ENCODE results near the gene APLP2. TPM values are rescaled to one million over a fixed set of nuclear protein-coding genes. Genes with fewer than 3 reads are reported as not detected.
"Not testable (repeated sequence)": the region's sequence is repeated elsewhere in the genome, so short reads cannot be mapped to it uniquely, and the experiment has no call there.

APLP2 gene
- total RNA-seq, 2 donors from 2014 or later = 493 to 557 TPM

DNA sequence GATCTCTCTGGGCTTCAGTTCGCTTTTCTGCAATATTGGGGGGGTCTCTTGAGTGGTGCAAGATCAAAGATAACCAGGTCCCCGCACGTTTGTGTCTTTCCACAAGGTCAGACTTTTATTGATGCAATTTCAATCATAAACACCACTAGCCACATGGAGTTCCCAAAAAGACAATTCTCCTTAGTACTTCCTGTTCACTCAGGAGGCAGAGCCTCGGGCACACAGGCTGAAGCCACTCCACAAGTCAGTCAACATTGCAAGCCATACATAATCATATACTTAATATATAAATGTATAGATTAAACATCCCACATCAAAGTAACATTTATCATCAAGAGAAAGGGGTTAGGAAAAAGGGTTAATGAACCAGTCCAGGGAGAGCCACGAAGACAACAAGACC lies 101.8 kb downstream of the APLP2 start:
- H3K36me3 ChIP-seq = no peaks in the 10 kb centered on the region
- H3K9me3 ChIP-seq = peaks cover 5% of the 10 kb centered on the region
- ATAC-seq (ENCODE audit: insufficient number of reproducible peaks, low FRiP score, low read depth) (no peak), DNase-seq (ENCODE audit: low spot score) (no peak)
- no peak overlapping the region for H3K27ac ChIP-seq
- TF ChIP-seq, protein P1, sequence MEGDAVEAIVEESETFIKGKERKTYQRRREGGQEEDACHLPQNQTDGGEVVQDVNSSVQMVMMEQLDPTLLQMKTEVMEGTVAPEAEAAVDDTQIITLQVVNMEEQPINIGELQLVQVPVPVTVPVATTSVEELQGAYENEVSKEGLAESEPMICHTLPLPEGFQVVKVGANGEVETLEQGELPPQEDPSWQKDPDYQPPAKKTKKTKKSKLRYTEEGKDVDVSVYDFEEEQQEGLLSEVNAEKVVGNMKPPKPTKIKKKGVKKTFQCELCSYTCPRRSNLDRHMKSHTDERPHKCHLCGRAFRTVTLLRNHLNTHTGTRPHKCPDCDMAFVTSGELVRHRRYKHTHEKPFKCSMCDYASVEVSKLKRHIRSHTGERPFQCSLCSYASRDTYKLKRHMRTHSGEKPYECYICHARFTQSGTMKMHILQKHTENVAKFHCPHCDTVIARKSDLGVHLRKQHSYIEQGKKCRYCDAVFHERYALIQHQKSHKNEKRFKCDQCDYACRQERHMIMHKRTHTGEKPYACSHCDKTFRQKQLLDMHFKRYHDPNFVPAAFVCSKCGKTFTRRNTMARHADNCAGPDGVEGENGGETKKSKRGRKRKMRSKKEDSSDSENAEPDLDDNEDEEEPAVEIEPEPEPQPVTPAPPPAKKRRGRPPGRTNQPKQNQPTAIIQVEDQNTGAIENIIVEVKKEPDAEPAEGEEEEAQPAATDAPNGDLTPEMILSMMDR (IDR thresholded peaks at IDR 0.05) = no peak
- H3K27me3 ChIP-seq (replicated peaks; ENCODE audit: insufficient read depth) = no peaks in the 10 kb centered on the region
- no peak overlapping the region for H3K4me3 ChIP-seq
- H3K4me1 ChIP-seq (ENCODE audit: control insufficient read depth in 1 of 2, low read depth in 2 of 2) = no peaks in the 10 kb centered on the region

DNA sequence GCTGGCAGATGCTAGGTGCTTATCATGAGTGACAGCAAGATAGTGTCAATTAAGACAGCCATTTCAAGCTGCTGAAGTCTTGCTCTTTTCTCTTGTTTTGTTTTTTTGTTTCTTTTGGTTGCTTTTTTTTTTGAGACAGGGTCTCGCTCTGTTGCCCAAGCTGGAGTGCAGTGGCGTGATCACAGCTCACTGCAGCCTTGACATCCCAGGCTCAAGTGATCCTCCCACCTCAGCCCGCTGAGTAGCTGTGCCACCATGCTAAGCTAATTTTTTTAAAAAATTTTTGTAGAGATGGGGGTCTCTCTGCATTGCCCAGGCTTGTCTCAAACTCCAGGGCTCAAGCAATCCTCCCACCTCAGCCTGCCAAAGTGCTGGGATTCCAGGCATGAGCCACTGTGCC lies 102.3 kb downstream of the APLP2 start:
- not testable (repeated sequence) for H3K4me1 ChIP-seq (ENCODE audit: control insufficient read depth in 1 of 2, low read depth in 2 of 2); H3K9me3 ChIP-seq; DNase-seq (ENCODE audit: low spot score); ATAC-seq (ENCODE audit: insufficient number of reproducible peaks, low FRiP score, low read depth); H3K36me3 ChIP-seq; H3K27me3 ChIP-seq (replicated peaks; ENCODE audit: insufficient read depth); H3K4me3 ChIP-seq; H3K27ac ChIP-seq

DNA sequence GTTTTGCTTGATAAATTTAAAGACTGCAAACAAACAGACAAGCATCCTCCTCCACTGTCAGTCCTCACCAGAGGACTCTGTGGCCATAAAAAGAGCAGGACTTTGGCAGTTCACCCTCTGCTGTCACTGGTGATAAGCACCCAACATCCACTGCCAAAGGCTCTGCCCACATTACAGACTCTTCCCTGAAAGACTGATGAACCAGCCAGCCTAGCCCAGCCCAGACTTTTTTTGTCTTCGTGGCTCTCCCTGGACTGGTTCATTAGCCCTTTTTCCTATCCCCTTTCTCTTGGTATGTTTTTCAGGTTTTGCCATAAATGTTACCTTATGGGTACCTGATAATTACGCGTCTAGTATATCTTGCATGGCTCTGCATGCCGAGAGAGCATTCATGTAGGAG lies 104.9 kb downstream of the APLP2 start:
- Histone ChIP-seq H3K36me3 (no peaks in the 10 kb centered on the region), H3K9me3 (peaks cover 5% of the 10 kb centered on the region), H3K4me3 (no peak overlapping the region), H3K4me1 (ENCODE audit: control insufficient read depth in 1 of 2, low read depth in 2 of 2) (no peaks in the 10 kb centered on the region), H3K27me3 (replicated peaks; ENCODE audit: insufficient read depth) (no peaks in the 10 kb centered on the region), H3K27ac (no peak overlapping the region)
- TF ChIP-seq, protein P1 (IDR thresholded peaks at IDR 0.05) = no peak
- ATAC-seq (ENCODE audit: insufficient number of reproducible peaks, low FRiP score, low read depth) = no peak
- DNase-seq (ENCODE audit: low spot score) = no peak

DNA sequence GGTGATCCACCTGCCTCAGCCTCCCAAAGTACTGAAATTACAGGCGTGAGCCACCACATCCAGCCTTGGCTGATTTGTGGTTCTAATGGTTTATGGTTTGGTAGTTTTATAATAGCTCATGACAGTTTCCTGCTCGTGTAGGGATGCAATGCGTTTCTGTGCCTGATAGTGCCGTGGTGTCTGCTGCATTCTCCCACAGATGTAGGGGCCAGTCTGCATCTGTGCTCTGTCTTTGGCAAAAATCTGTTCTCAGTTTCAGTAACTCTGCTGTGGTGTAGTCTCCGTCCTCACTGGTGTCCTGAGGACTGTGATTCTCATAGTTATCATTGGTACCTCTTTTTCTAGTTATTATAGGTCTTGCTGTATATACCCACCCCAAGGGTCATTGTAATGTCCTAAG lies 106.2 kb downstream of the APLP2 start:
- Histone ChIP-seq H3K4me1 (ENCODE audit: control insufficient read depth in 1 of 2, low read depth in 2 of 2) (no peaks in the 10 kb centered on the region), H3K27me3 (replicated peaks; ENCODE audit: insufficient read depth) (no peaks in the 10 kb centered on the region), H3K9me3 (peaks cover 5% of the 10 kb centered on the region), H3K4me3 (no peak overlapping the region), H3K27ac (no peak overlapping the region), H3K36me3 (no peaks in the 10 kb centered on the region)
- ATAC-seq (ENCODE audit: insufficient number of reproducible peaks, low FRiP score, low read depth) = no peak
- TF ChIP-seq, protein P1 (IDR thresholded peaks at IDR 0.05) = no peak
- no peak for DNase-seq (ENCODE audit: low spot score)

DNA sequence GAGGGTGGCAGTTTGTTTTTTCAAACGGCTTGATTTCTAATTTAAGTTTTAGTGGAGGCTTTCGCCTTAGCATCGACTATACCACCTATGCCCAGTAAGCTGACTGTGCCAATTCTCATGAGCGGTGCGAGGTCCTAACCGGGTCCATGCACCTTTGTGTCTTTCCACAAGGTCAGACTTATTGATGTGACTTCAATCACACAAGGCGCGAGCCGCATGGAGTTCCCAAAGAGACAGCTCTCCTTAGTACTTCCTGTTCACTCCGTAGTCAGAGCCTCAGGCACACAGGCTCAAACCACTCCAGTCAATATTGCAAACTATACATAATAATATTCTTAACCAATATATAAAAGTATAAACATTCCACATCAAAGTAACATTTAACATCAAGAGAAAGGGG lies 108.1 kb downstream of the APLP2 start:
- TF ChIP-seq, protein P1 (IDR thresholded peaks at IDR 0.05) = no peak
- H3K27ac ChIP-seq = no peak overlapping the region
- H3K4me1 ChIP-seq (ENCODE audit: control insufficient read depth in 1 of 2, low read depth in 2 of 2) = no peaks in the 10 kb centered on the region
- DNase-seq (ENCODE audit: low spot score) (no peak), ATAC-seq (ENCODE audit: insufficient number of reproducible peaks, low FRiP score, low read depth) (no peak)
- H3K27me3 ChIP-seq (replicated peaks; ENCODE audit: insufficient read depth) = no peaks in the 10 kb centered on the region
- no peaks in the 10 kb centered on the region for H3K36me3 ChIP-seq
- H3K4me3 ChIP-seq = no peak overlapping the region
- H3K9me3 ChIP-seq = peaks cover 5% of the 10 kb centered on the region

All from thoracic aorta (tissue), 2 donors.